Measurements from ENCODE around the gene CCNF.

The CCNF gene

GRCh38 chr16:2484898-2485508 lies 55.8 kb downstream of the CCNF start:
- H3K27ac ChIP-seq = no peak overlapping the region
- TF ChIP-seq, protein P1, sequence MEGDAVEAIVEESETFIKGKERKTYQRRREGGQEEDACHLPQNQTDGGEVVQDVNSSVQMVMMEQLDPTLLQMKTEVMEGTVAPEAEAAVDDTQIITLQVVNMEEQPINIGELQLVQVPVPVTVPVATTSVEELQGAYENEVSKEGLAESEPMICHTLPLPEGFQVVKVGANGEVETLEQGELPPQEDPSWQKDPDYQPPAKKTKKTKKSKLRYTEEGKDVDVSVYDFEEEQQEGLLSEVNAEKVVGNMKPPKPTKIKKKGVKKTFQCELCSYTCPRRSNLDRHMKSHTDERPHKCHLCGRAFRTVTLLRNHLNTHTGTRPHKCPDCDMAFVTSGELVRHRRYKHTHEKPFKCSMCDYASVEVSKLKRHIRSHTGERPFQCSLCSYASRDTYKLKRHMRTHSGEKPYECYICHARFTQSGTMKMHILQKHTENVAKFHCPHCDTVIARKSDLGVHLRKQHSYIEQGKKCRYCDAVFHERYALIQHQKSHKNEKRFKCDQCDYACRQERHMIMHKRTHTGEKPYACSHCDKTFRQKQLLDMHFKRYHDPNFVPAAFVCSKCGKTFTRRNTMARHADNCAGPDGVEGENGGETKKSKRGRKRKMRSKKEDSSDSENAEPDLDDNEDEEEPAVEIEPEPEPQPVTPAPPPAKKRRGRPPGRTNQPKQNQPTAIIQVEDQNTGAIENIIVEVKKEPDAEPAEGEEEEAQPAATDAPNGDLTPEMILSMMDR (IDR thresholded peaks at IDR 0.05; ENCODE audit: low read depth, low read length) = no peak
- DNase-seq = no peak

GRCh38 chr16:2485811-2486507 lies 56.7 kb downstream of the CCNF start:
- Histone ChIP-seq H3K9me3 (ENCODE audit: severe bottlenecking) (no peaks in the 10 kb centered on the region), H3K27me3 (ENCODE audit: insufficient read depth, low read depth, severe bottlenecking) (no peaks in the 10 kb centered on the region), H3K27ac (no peak overlapping the region)

More at GRCh38 chr16:2484898-2485508, 55.8 kb downstream of the CCNF start:
- no peak overlapping the region for H3K4me3 ChIP-seq (ENCODE audit: low read depth, low read length)
- peaks cover 3% of the 10 kb centered on the region for H3K36me3 ChIP-seq
- no peaks in the 10 kb centered on the region for H3K9me3 ChIP-seq (ENCODE audit: severe bottlenecking)
- no peaks in the 10 kb centered on the region for H3K27me3 ChIP-seq (ENCODE audit: insufficient read depth, low read depth, severe bottlenecking)

DNA sequence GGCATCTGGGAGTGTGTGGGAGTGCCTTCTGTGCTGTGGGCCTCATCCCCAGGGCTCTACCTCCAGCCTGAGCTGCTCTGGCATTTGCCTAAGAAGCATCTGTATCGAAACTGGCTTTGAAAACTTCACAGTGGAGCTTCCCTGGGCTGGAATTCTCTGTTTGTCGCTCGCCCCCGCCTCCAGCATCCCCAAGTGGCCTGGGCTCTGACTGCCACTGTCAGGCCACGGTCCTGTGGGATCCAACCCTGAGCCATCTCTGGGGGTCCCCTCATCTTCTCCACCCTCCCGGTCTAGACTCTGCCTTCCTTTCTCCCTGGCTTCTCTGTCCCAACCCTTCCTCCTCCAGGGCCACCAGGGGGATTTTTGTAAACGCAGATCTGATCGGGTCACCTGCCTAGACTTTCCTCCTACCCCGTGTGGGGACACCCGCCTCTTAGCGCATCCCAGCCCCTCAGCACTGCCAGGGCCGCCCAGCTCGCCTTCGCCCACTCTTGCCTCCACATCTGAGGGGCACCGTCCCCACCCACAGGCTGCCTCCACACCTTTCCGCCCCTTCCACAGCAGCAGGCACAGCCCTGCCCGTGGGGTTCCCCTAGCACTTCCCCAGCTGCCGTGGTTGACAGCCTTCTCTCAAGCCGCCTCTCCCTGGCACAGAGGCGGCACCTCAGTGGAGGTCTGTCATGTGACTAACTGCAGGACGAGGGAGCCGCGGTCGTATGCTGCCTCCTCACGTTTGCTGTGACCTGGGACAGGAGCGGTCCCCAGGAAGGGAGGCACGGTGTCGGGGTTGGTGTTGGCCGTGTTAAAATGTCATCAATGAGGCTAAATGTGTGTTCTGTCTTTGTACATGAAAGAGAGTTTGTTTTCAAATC lies 57.6 kb downstream of the CCNF start:
- TF ChIP-seq, protein P1 (IDR thresholded peaks at IDR 0.05; ENCODE audit: low read depth, low read length) = no peak
- no peaks in the 10 kb centered on the region for H3K27me3 ChIP-seq (ENCODE audit: insufficient read depth, low read depth, severe bottlenecking)
- no peaks in the 10 kb centered on the region for H3K9me3 ChIP-seq (ENCODE audit: severe bottlenecking)
- H3K36me3 ChIP-seq = peaks cover 8% of the 10 kb centered on the region
- H3K27ac ChIP-seq = no peak overlapping the region
- H3K4me3 ChIP-seq (ENCODE audit: low read depth, low read length) = no peak overlapping the region
- no peak for DNase-seq

More at GRCh38 chr16:2485811-2486507, 56.7 kb downstream of the CCNF start:
- H3K36me3 ChIP-seq = peaks cover 8% of the 10 kb centered on the region
- DNase-seq = no peak
- no peak overlapping the region for H3K4me3 ChIP-seq (ENCODE audit: low read depth, low read length)
- TF ChIP-seq, protein P1 (IDR thresholded peaks at IDR 0.05; ENCODE audit: low read depth, low read length) = no peak

DNA sequence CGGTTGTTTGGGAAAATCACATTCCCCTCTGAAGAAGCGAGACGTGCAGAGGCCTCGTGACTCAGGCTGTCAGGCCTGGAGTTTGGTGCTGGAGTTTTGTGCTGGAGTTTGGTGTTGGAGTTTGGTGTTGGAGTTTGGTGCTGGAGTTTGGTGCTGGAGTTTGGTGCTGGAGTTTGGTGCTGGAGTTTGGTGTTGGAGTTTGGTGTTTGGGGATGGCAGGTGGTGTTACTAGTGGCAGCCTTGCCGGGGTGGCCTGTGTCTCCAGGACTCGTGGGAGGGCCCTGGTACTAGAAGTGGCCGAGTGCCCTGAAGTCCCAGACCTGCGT lies 58.2 kb downstream of the CCNF start:
- Histone ChIP-seq H3K27me3 (ENCODE audit: insufficient read depth, low read depth, severe bottlenecking) (no peaks in the 10 kb centered on the region), H3K27ac (no peak overlapping the region), H3K36me3 (peaks cover 8% of the 10 kb centered on the region), H3K9me3 (ENCODE audit: severe bottlenecking) (no peaks in the 10 kb centered on the region), H3K4me3 (ENCODE audit: low read depth, low read length) (no peak overlapping the region)
- DNase-seq = no peak
- TF ChIP-seq, protein P1 (IDR thresholded peaks at IDR 0.05; ENCODE audit: low read depth, low read length) = no peak

DNA sequence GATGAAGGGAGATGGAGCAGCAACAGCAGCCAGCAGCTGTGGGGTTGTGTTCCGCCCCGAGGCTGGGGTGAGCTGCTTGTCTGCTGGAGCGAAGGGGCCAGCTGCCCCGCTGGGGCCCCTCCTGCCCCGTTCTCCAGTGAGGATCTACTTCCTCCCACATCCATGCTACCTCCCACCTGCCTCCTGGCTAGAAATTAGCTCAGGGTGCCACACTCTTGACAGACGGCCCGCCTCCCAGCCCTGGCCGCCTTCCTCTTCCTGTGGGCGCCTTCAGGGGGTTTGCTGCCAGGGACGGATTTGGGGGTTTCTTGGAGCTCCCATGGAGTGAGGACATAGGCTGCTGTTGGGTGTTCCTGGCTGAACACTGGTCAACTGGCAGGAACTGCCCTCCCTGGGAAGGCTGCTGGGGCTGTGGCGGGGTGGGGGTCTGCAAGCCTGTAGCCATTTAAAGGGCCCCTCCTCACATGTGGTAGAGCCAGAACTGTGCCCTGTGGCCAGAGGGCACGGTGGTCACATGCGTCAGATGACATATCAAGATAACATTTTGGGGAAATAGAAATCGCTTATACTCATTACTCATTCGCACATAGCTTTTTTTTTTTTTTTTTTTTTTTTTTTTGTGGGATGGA lies 58.8 kb downstream of the CCNF start:
- TF ChIP-seq, protein P1 (IDR thresholded peaks at IDR 0.05; ENCODE audit: low read depth, low read length) = no peak
- no peak for DNase-seq
- no peak overlapping the region for H3K27ac ChIP-seq
- no peak overlapping the region for H3K4me3 ChIP-seq (ENCODE audit: low read depth, low read length)
- peaks cover 8% of the 10 kb centered on the region for H3K36me3 ChIP-seq
- no peaks in the 10 kb centered on the region for H3K27me3 ChIP-seq (ENCODE audit: insufficient read depth, low read depth, severe bottlenecking)
- no peaks in the 10 kb centered on the region for H3K9me3 ChIP-seq (ENCODE audit: severe bottlenecking)

All from WERI-Rb-1 (cell line).